ENCODE measurements around the gene SH3BP5.

The SH3BP5 gene

GRCh38 chr3:15284121-15284889, 48.1 kb downstream of the SH3BP5 start:
- DNase-seq (ENCODE audit: insufficient read length, low spot score) (no peak), FAIRE-seq (no peak)
- TF ChIP-seq PAX5 (IDR thresholded peaks at IDR 0.05; ENCODE audit: insufficient read depth, low read length, severe bottlenecking) (no peak), POU2F2 (IDR thresholded peaks at IDR 0.05; ENCODE audit: low read depth, low read length) (no peak)

GRCh38 chr3:15283702-15284101, 48.7 kb downstream of the SH3BP5 start:
- DNase-seq (ENCODE audit: insufficient read length, low spot score): no peak
- TF ChIP-seq PAX5 (IDR thresholded peaks at IDR 0.05; ENCODE audit: insufficient read depth, low read length, severe bottlenecking) (no peak), POLR2A (IDR thresholded peaks at IDR 0.05; ENCODE audit: low read depth, low read length) (no peak), TAF1 (IDR thresholded peaks at IDR 0.05; ENCODE audit: low read depth, low read length) (no peak), POLR2AphosphoS5 (IDR thresholded peaks at IDR 0.05; ENCODE audit: low read depth, low read length) (no peak), POU2F2 (IDR thresholded peaks at IDR 0.05; ENCODE audit: low read depth, low read length) (no peak), SPI1 (IDR thresholded peaks at IDR 0.05; ENCODE audit: low read depth, low read length) (no peak)

GRCh38 chr3:15281817-15282216, 50.6 kb downstream of the SH3BP5 start:
- DNase-seq (ENCODE audit: insufficient read length, low spot score) (no peak), FAIRE-seq (no peak)
- TF ChIP-seq POLR2A (IDR thresholded peaks at IDR 0.05; ENCODE audit: low read depth, low read length) (no peak), POU2F2 (IDR thresholded peaks at IDR 0.05; ENCODE audit: low read depth, low read length) (no peak), POLR2AphosphoS5 (IDR thresholded peaks at IDR 0.05; ENCODE audit: low read depth, low read length) (no peak), SPI1 (IDR thresholded peaks at IDR 0.05; ENCODE audit: low read depth, low read length) (no peak), PAX5 (IDR thresholded peaks at IDR 0.05; ENCODE audit: insufficient read depth, low read length, severe bottlenecking) (no peak), TAF1 (IDR thresholded peaks at IDR 0.05; ENCODE audit: low read depth, low read length) (no peak)

More at GRCh38 chr3:15283702-15284101, 48.7 kb downstream of the SH3BP5 start:
- FAIRE-seq: no peak

GRCh38 chr3:15280853-15281532, 51.4 kb downstream of the SH3BP5 start:
- TF ChIP-seq POU2F2 (IDR thresholded peaks at IDR 0.05; ENCODE audit: low read depth, low read length): no peak
- DNase-seq (ENCODE audit: insufficient read length, low spot score) (no peak), FAIRE-seq (no peak)

- no peak for DNase-seq (ENCODE audit: insufficient read length, low spot score)
- no peak for FAIRE-seq
- no peak for TF ChIP-seq SPI1 (IDR thresholded peaks at IDR 0.05; ENCODE audit: low read depth, low read length)
- no peak for TF ChIP-seq PAX5 (IDR thresholded peaks at IDR 0.05; ENCODE audit: insufficient read depth, low read length, severe bottlenecking)
- TF ChIP-seq POU2F2 (IDR thresholded peaks at IDR 0.05; ENCODE audit: low read depth, low read length): no peak
- TF ChIP-seq POLR2AphosphoS5 (IDR thresholded peaks at IDR 0.05; ENCODE audit: low read depth, low read length): no peak
- no peak for TF ChIP-seq TAF1 (IDR thresholded peaks at IDR 0.05; ENCODE audit: low read depth, low read length)
- TF ChIP-seq POLR2A (IDR thresholded peaks at IDR 0.05; ENCODE audit: low read depth, low read length): no peak
These were observed 52.5 kb downstream of the SH3BP5 start for GRCh38 chr3:15279671-15280402.

GRCh38 chr3:15279205-15279604, 53.2 kb downstream of the SH3BP5 start:
- no peak for FAIRE-seq
- TF ChIP-seq POLR2AphosphoS5 (IDR thresholded peaks at IDR 0.05; ENCODE audit: low read depth, low read length) (no peak), PAX5 (IDR thresholded peaks at IDR 0.05; ENCODE audit: insufficient read depth, low read length, severe bottlenecking) (no peak), POLR2A (IDR thresholded peaks at IDR 0.05; ENCODE audit: low read depth, low read length) (no peak), SPI1 (IDR thresholded peaks at IDR 0.05; ENCODE audit: low read depth, low read length) (no peak), POU2F2 (IDR thresholded peaks at IDR 0.05; ENCODE audit: low read depth, low read length) (no peak), TAF1 (IDR thresholded peaks at IDR 0.05; ENCODE audit: low read depth, low read length) (no peak)

GRCh38 chr3:15277861-15278500, 54.4 kb downstream of the SH3BP5 start:
- FAIRE-seq (no peak), DNase-seq (ENCODE audit: insufficient read length, low spot score) (no peak)
- no peak for TF ChIP-seq POLR2AphosphoS5 (IDR thresholded peaks at IDR 0.05; ENCODE audit: low read depth, low read length)
- no peak for TF ChIP-seq POU2F2 (IDR thresholded peaks at IDR 0.05; ENCODE audit: low read depth, low read length)
- no peak for TF ChIP-seq POLR2A (IDR thresholded peaks at IDR 0.05; ENCODE audit: low read depth, low read length)
- TF ChIP-seq PAX5 (IDR thresholded peaks at IDR 0.05; ENCODE audit: insufficient read depth, low read length, severe bottlenecking): no peak
- no peak for TF ChIP-seq SPI1 (IDR thresholded peaks at IDR 0.05; ENCODE audit: low read depth, low read length)
- TF ChIP-seq TAF1 (IDR thresholded peaks at IDR 0.05; ENCODE audit: low read depth, low read length): no peak

More at GRCh38 chr3:15279205-15279604, 53.2 kb downstream of the SH3BP5 start:
- DNase-seq (ENCODE audit: insufficient read length, low spot score): no peak

- no peak for DNase-seq (ENCODE audit: insufficient read length, low spot score)
- no peak for TF ChIP-seq SPI1 (IDR thresholded peaks at IDR 0.05; ENCODE audit: low read depth, low read length)
- TF ChIP-seq TAF1 (IDR thresholded peaks at IDR 0.05; ENCODE audit: low read depth, low read length): no peak
- no peak for TF ChIP-seq PAX5 (IDR thresholded peaks at IDR 0.05; ENCODE audit: insufficient read depth, low read length, severe bottlenecking)
- TF ChIP-seq POLR2A (IDR thresholded peaks at IDR 0.05; ENCODE audit: low read depth, low read length): no peak
- no peak for TF ChIP-seq POLR2AphosphoS5 (IDR thresholded peaks at IDR 0.05; ENCODE audit: low read depth, low read length)
- no peak for TF ChIP-seq POU2F2 (IDR thresholded peaks at IDR 0.05; ENCODE audit: low read depth, low read length)
- FAIRE-seq: no peak
These were observed 56.2 kb downstream of the SH3BP5 start for GRCh38 chr3:15276028-15276724.
